Measurements from ENCODE around the gene KDM4C. TPM values are rescaled to one million over a fixed set of nuclear protein-coding genes. Genes with fewer than 3 reads are reported as not detected.

The KDM4C gene
- total RNA-seq, 1 donor: 50.7 TPM

DNA sequence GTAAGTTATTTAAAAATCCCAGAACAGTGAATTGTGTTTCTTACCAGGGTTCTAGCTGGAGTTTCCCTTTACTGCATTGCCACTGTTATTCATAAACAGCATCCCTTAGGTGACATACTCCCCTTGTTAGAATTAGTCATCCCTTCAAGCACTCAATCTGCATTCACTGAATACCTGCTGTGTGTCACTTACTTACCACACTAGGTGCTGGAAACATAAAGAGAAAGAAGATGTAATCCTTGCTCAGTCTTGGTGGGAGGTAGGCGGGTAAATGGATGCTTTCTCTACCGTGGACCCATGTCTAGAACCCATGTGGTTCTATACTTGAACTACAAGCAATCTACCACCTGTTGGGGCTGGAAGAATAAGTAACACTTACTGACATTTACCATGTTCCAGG is 371.6 kb downstream of the KDM4C start:
- TF ChIP-seq, protein P1, sequence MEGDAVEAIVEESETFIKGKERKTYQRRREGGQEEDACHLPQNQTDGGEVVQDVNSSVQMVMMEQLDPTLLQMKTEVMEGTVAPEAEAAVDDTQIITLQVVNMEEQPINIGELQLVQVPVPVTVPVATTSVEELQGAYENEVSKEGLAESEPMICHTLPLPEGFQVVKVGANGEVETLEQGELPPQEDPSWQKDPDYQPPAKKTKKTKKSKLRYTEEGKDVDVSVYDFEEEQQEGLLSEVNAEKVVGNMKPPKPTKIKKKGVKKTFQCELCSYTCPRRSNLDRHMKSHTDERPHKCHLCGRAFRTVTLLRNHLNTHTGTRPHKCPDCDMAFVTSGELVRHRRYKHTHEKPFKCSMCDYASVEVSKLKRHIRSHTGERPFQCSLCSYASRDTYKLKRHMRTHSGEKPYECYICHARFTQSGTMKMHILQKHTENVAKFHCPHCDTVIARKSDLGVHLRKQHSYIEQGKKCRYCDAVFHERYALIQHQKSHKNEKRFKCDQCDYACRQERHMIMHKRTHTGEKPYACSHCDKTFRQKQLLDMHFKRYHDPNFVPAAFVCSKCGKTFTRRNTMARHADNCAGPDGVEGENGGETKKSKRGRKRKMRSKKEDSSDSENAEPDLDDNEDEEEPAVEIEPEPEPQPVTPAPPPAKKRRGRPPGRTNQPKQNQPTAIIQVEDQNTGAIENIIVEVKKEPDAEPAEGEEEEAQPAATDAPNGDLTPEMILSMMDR (IDR thresholded peaks at IDR 0.05; ENCODE audit: extremely low read depth, low read depth, low read length): no peak
- no peak for DNase-seq (ENCODE audit: insufficient read length, low spot score, missing footprints)
- H3K4me1 ChIP-seq (ENCODE audit: insufficient read depth, low read length): no peaks in the 10 kb centered on the region
- H2AFZ ChIP-seq (ENCODE audit: low read length): no peak overlapping the region
- H3K4me2 ChIP-seq (ENCODE audit: insufficient read depth, low read length): no peak overlapping the region
- no peaks in the 10 kb centered on the region for H3K9me3 ChIP-seq (ENCODE audit: low read depth, low read length)
- H3K36me3 ChIP-seq (ENCODE audit: insufficient read depth, low read length): no peaks in the 10 kb centered on the region
- H3K79me2 ChIP-seq (ENCODE audit: insufficient read depth, low read length): no peaks in the 10 kb centered on the region
- H3K4me3 ChIP-seq (ENCODE audit: insufficient read depth, low read length): no peak overlapping the region
- no peaks in the 10 kb centered on the region for H3K27me3 ChIP-seq (ENCODE audit: insufficient read depth, low read length)
- no peak overlapping the region for H3K27ac ChIP-seq (ENCODE audit: low read depth, low read length)
- H4K20me1 ChIP-seq (ENCODE audit: insufficient read depth, low read length): no peaks in the 10 kb centered on the region

DNA sequence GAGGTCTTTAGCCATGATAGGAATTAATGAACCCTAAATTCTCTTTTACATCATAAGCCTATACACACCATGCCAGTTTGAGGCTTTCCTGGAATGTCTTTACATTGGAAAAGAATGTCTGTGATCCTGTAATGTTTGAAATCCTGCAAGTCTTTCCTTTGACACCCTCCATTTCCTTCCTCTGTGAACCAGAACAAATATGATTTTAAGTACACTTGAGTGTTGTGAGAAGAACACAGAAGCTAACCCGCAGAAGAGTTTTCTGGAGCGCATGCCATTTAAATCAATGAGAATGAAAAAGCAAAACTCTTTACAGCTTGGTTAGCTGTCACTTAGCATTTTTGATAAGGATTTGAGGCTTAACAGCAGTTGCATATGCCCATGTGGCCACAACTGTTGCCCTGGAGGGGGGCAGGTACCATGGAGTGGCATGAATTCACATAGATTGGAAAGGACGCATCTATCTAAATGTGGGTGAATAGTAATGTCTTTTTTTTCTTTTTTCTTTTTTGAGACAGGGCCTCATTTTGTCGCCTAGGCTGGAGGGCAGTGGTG is 372.6 kb downstream of the KDM4C start:
- no peaks in the 10 kb centered on the region for H3K9me3 ChIP-seq (ENCODE audit: low read depth, low read length)
- DNase-seq (ENCODE audit: insufficient read length, low spot score, missing footprints): no peak
- H4K20me1 ChIP-seq (ENCODE audit: insufficient read depth, low read length): no peaks in the 10 kb centered on the region
- no peaks in the 10 kb centered on the region for H3K79me2 ChIP-seq (ENCODE audit: insufficient read depth, low read length)
- TF ChIP-seq, protein P1 (IDR thresholded peaks at IDR 0.05; ENCODE audit: extremely low read depth, low read depth, low read length): no peak
- no peak overlapping the region for H2AFZ ChIP-seq (ENCODE audit: low read length)
- H3K27me3 ChIP-seq (ENCODE audit: insufficient read depth, low read length): no peaks in the 10 kb centered on the region
- H3K4me2 ChIP-seq (ENCODE audit: insufficient read depth, low read length): no peak overlapping the region
- H3K36me3 ChIP-seq (ENCODE audit: insufficient read depth, low read length): no peaks in the 10 kb centered on the region
- no peaks in the 10 kb centered on the region for H3K4me1 ChIP-seq (ENCODE audit: insufficient read depth, low read length)
- H3K27ac ChIP-seq (ENCODE audit: low read depth, low read length): no peak overlapping the region
- H3K4me3 ChIP-seq (ENCODE audit: insufficient read depth, low read length): no peak overlapping the region

DNA sequence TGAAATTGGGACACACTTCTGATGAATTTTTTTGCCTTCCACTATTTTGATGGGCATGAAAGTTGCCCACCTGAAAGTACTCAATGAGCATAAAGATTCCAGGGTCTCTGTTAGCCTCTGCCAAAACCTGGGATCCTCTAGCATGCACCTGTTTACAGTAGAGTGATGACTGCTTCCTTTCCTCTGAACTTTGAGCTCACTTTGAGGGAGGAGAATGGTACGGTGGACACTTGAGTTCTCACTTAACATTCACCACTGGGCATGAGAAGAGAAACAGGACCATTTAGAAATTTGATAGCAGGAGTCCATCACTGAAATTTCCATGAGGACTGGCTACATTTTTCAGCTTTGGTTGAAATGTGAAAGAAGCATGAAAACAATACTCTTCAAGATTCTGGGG is 374.8 kb downstream of the KDM4C start:
- Histone ChIP-seq H4K20me1 (ENCODE audit: insufficient read depth, low read length) (no peaks in the 10 kb centered on the region), H3K4me2 (ENCODE audit: insufficient read depth, low read length) (no peak overlapping the region), H3K4me3 (ENCODE audit: insufficient read depth, low read length) (no peak overlapping the region), H2AFZ (ENCODE audit: low read length) (no peak overlapping the region), H3K9me3 (ENCODE audit: low read depth, low read length) (no peaks in the 10 kb centered on the region), H3K27me3 (ENCODE audit: insufficient read depth, low read length) (no peaks in the 10 kb centered on the region), H3K27ac (ENCODE audit: low read depth, low read length) (no peak overlapping the region), H3K36me3 (ENCODE audit: insufficient read depth, low read length) (no peaks in the 10 kb centered on the region), H3K79me2 (ENCODE audit: insufficient read depth, low read length) (no peaks in the 10 kb centered on the region), H3K4me1 (ENCODE audit: insufficient read depth, low read length) (no peaks in the 10 kb centered on the region)
- TF ChIP-seq, protein P1 (IDR thresholded peaks at IDR 0.05; ENCODE audit: extremely low read depth, low read depth, low read length): no peak
- DNase-seq (ENCODE audit: insufficient read length, low spot score, missing footprints): no peak

DNA sequence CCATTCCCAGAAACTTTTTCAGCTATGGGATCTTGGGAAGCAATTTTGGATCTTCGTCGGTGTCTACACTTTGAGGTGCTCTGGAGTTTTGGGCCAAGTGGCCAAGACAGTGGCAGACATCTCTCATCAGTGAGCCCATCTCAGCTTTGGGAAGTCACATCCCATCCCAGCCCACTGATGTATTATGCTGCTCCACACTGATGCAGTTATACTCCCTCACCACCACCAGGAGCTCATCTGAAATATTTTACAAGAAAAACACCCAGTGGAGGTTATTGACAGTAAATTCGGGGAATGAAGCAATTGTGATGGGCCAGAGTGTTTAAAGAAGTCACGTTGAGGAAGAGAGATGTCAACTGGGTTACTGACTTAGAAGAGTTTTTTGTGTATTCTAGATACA is 378.0 kb downstream of the KDM4C start:
- H3K36me3 ChIP-seq (ENCODE audit: insufficient read depth, low read length): no peaks in the 10 kb centered on the region
- H3K4me2 ChIP-seq (ENCODE audit: insufficient read depth, low read length): no peak overlapping the region
- DNase-seq (ENCODE audit: insufficient read length, low spot score, missing footprints): no peak
- H3K27me3 ChIP-seq (ENCODE audit: insufficient read depth, low read length): no peaks in the 10 kb centered on the region
- no peaks in the 10 kb centered on the region for H4K20me1 ChIP-seq (ENCODE audit: insufficient read depth, low read length)
- no peak overlapping the region for H3K4me3 ChIP-seq (ENCODE audit: insufficient read depth, low read length)
- no peak overlapping the region for H2AFZ ChIP-seq (ENCODE audit: low read length)
- no peaks in the 10 kb centered on the region for H3K4me1 ChIP-seq (ENCODE audit: insufficient read depth, low read length)
- no peaks in the 10 kb centered on the region for H3K79me2 ChIP-seq (ENCODE audit: insufficient read depth, low read length)
- H3K9me3 ChIP-seq (ENCODE audit: low read depth, low read length): no peaks in the 10 kb centered on the region
- H3K27ac ChIP-seq (ENCODE audit: low read depth, low read length): no peak overlapping the region
- TF ChIP-seq, protein P1 (IDR thresholded peaks at IDR 0.05; ENCODE audit: extremely low read depth, low read depth, low read length): no peak

All from osteoblast (primary cell).